ENCODE results near the gene SPCS2.
"Not testable (repeated sequence)": the region's sequence is repeated elsewhere in the genome, so short reads cannot be mapped to it uniquely, and the experiment has no call there.

Gene SPCS2

GRCh38 chr11:74992852-74993251 lies 43.8 kb downstream of the SPCS2 start:
- Histone ChIP-seq H3K36me3 (ENCODE audit: insufficient read depth, low read length) (no peaks in the 10 kb centered on the region), H3K79me2 (ENCODE audit: control insufficient read depth, insufficient read depth, low read length, unreplicated experiment) (no peaks in the 10 kb centered on the region), H2AFZ (ENCODE audit: low read length, unreplicated experiment) (no peak overlapping the region), H3K4me3 (ENCODE audit: low read depth, low read length) (no peak overlapping the region), H3K27ac (ENCODE audit: low read depth, low read length) (no peak overlapping the region), H3K27me3 (ENCODE audit: insufficient read depth, low read length) (no peaks in the 10 kb centered on the region), H3K4me1 (ENCODE audit: control insufficient read depth, insufficient read depth, low read length, unreplicated experiment) (no peaks in the 10 kb centered on the region)

GRCh38 chr11:75000975-75001354 lies 51.9 kb downstream of the SPCS2 start:
- H3K27ac ChIP-seq (ENCODE audit: low read depth, low read length) = no peak overlapping the region
- H3K4me1 ChIP-seq (ENCODE audit: control insufficient read depth, insufficient read depth, low read length, unreplicated experiment) = no peaks in the 10 kb centered on the region
- no peak overlapping the region for H2AFZ ChIP-seq (ENCODE audit: low read length, unreplicated experiment)
- no peaks in the 10 kb centered on the region for H3K79me2 ChIP-seq (ENCODE audit: control insufficient read depth, insufficient read depth, low read length, unreplicated experiment)
- H3K4me3 ChIP-seq (ENCODE audit: low read depth, low read length) = no peak overlapping the region
- H3K27me3 ChIP-seq (ENCODE audit: insufficient read depth, low read length) = no peaks in the 10 kb centered on the region
- no peaks in the 10 kb centered on the region for H3K36me3 ChIP-seq (ENCODE audit: insufficient read depth, low read length)

GRCh38 chr11:75001686-75002085 lies 52.6 kb downstream of the SPCS2 start:
- Histone ChIP-seq H3K27ac (ENCODE audit: low read depth, low read length) (no peak overlapping the region), H3K79me2 (ENCODE audit: control insufficient read depth, insufficient read depth, low read length, unreplicated experiment) (no peaks in the 10 kb centered on the region), H2AFZ (ENCODE audit: low read length, unreplicated experiment) (no peak overlapping the region), H3K36me3 (ENCODE audit: insufficient read depth, low read length) (peaks cover 5% of the 10 kb centered on the region; the same call in 1 of the 2 replicates), H3K27me3 (ENCODE audit: insufficient read depth, low read length) (no peaks in the 10 kb centered on the region), H3K4me3 (ENCODE audit: low read depth, low read length) (no peak overlapping the region), H3K4me1 (ENCODE audit: control insufficient read depth, insufficient read depth, low read length, unreplicated experiment) (no peaks in the 10 kb centered on the region)

- H3K79me2 ChIP-seq (ENCODE audit: control insufficient read depth, insufficient read depth, low read length, unreplicated experiment) = no peaks in the 10 kb centered on the region
- peaks cover 6% of the 10 kb centered on the region; the same call in 1 of the 2 replicates for H3K36me3 ChIP-seq (ENCODE audit: insufficient read depth, low read length)
- H3K27ac ChIP-seq (ENCODE audit: low read depth, low read length) = no peak overlapping the region
Observed at GRCh38 chr11:75002516-75002915, 53.5 kb downstream of the SPCS2 start.

GRCh38 chr11:75004215-75004614 lies 55.1 kb downstream of the SPCS2 start:
- H3K4me1 ChIP-seq (ENCODE audit: control insufficient read depth, insufficient read depth, low read length, unreplicated experiment) = no peaks in the 10 kb centered on the region
- no peaks in the 10 kb centered on the region for H3K79me2 ChIP-seq (ENCODE audit: control insufficient read depth, insufficient read depth, low read length, unreplicated experiment)
- H2AFZ ChIP-seq (ENCODE audit: low read length, unreplicated experiment) = no peak overlapping the region
- peaks cover 6% of the 10 kb centered on the region; the same call in 1 of the 2 replicates for H3K36me3 ChIP-seq (ENCODE audit: insufficient read depth, low read length)
- H3K4me3 ChIP-seq (ENCODE audit: low read depth, low read length) = no peak overlapping the region
- no peak overlapping the region for H3K27ac ChIP-seq (ENCODE audit: low read depth, low read length)
- H3K27me3 ChIP-seq (ENCODE audit: insufficient read depth, low read length) = no peaks in the 10 kb centered on the region

More at GRCh38 chr11:75002516-75002915, 53.5 kb downstream of the SPCS2 start:
- Histone ChIP-seq H3K4me1 (ENCODE audit: control insufficient read depth, insufficient read depth, low read length, unreplicated experiment) (no peaks in the 10 kb centered on the region), H3K27me3 (ENCODE audit: insufficient read depth, low read length) (no peaks in the 10 kb centered on the region), H3K4me3 (ENCODE audit: low read depth, low read length) (no peak overlapping the region), H2AFZ (ENCODE audit: low read length, unreplicated experiment) (no peak overlapping the region)

GRCh38 chr11:75011357-75011756 lies 62.3 kb downstream of the SPCS2 start:
- Histone ChIP-seq H3K36me3 (ENCODE audit: insufficient read depth, low read length) (peaks cover 4% of the 10 kb centered on the region; the same call in 1 of the 2 replicates), H3K27ac (ENCODE audit: low read depth, low read length) (no peak overlapping the region), H3K79me2 (ENCODE audit: control insufficient read depth, insufficient read depth, low read length, unreplicated experiment) (no peaks in the 10 kb centered on the region), H3K4me3 (ENCODE audit: low read depth, low read length) (no peak overlapping the region), H2AFZ (ENCODE audit: low read length, unreplicated experiment) (no peak overlapping the region), H3K4me1 (ENCODE audit: control insufficient read depth, insufficient read depth, low read length, unreplicated experiment) (peaks cover 17% of the 10 kb centered on the region), H3K27me3 (ENCODE audit: insufficient read depth, low read length) (no peaks in the 10 kb centered on the region)

GRCh38 chr11:75011872-75012271 lies 62.8 kb downstream of the SPCS2 start:
- no peak overlapping the region for H2AFZ ChIP-seq (ENCODE audit: low read length, unreplicated experiment)
- no peak overlapping the region for H3K27ac ChIP-seq (ENCODE audit: low read depth, low read length)
- no peaks in the 10 kb centered on the region for H3K79me2 ChIP-seq (ENCODE audit: control insufficient read depth, insufficient read depth, low read length, unreplicated experiment)
- peaks cover 17% of the 10 kb centered on the region for H3K4me1 ChIP-seq (ENCODE audit: control insufficient read depth, insufficient read depth, low read length, unreplicated experiment)
- H3K27me3 ChIP-seq (ENCODE audit: insufficient read depth, low read length) = no peaks in the 10 kb centered on the region
- no peaks in the 10 kb centered on the region; the same call in 1 of the 2 replicates for H3K36me3 ChIP-seq (ENCODE audit: insufficient read depth, low read length)
- H3K4me3 ChIP-seq (ENCODE audit: low read depth, low read length) = no peak overlapping the region

GRCh38 chr11:75013051-75013450 lies 64.0 kb downstream of the SPCS2 start:
- Histone ChIP-seq H3K27ac (ENCODE audit: low read depth, low read length) (no peak overlapping the region), H2AFZ (ENCODE audit: low read length, unreplicated experiment) (no peak overlapping the region), H3K36me3 (ENCODE audit: insufficient read depth, low read length) (no peaks in the 10 kb centered on the region)

GRCh38 chr11:75014129-75014528 lies 65.1 kb downstream of the SPCS2 start:
- no peaks in the 10 kb centered on the region for H3K79me2 ChIP-seq (ENCODE audit: control insufficient read depth, insufficient read depth, low read length, unreplicated experiment)
- no peak overlapping the region for H3K4me3 ChIP-seq (ENCODE audit: low read depth, low read length)
- H3K27ac ChIP-seq (ENCODE audit: low read depth, low read length) = no peak overlapping the region
- H2AFZ ChIP-seq (ENCODE audit: low read length, unreplicated experiment) = no peak overlapping the region
- H3K4me1 ChIP-seq (ENCODE audit: control insufficient read depth, insufficient read depth, low read length, unreplicated experiment) = peaks cover 17% of the 10 kb centered on the region
- no peaks in the 10 kb centered on the region for H3K36me3 ChIP-seq (ENCODE audit: insufficient read depth, low read length)
- H3K27me3 ChIP-seq (ENCODE audit: insufficient read depth, low read length) = no peaks in the 10 kb centered on the region

More at GRCh38 chr11:75013051-75013450, 64.0 kb downstream of the SPCS2 start:
- no peaks in the 10 kb centered on the region for H3K27me3 ChIP-seq (ENCODE audit: insufficient read depth, low read length)
- peaks cover 17% of the 10 kb centered on the region for H3K4me1 ChIP-seq (ENCODE audit: control insufficient read depth, insufficient read depth, low read length, unreplicated experiment)
- H3K4me3 ChIP-seq (ENCODE audit: low read depth, low read length) = no peak overlapping the region
- H3K79me2 ChIP-seq (ENCODE audit: control insufficient read depth, insufficient read depth, low read length, unreplicated experiment) = no peaks in the 10 kb centered on the region

GRCh38 chr11:75019200-75019599 lies 70.1 kb downstream of the SPCS2 start:
- H3K27ac ChIP-seq (ENCODE audit: low read depth, low read length); H3K79me2 ChIP-seq (ENCODE audit: control insufficient read depth, insufficient read depth, low read length, unreplicated experiment); H3K4me3 ChIP-seq (ENCODE audit: low read depth, low read length); H3K36me3 ChIP-seq (ENCODE audit: insufficient read depth, low read length); H3K27me3 ChIP-seq (ENCODE audit: insufficient read depth, low read length); H2AFZ ChIP-seq (ENCODE audit: low read length, unreplicated experiment); H3K4me1 ChIP-seq (ENCODE audit: control insufficient read depth, insufficient read depth, low read length, unreplicated experiment): not testable (repeated sequence)

GRCh38 chr11:75020328-75020727 lies 71.3 kb downstream of the SPCS2 start:
- H3K4me1 ChIP-seq (ENCODE audit: control insufficient read depth, insufficient read depth, low read length, unreplicated experiment); H3K27me3 ChIP-seq (ENCODE audit: insufficient read depth, low read length); H3K27ac ChIP-seq (ENCODE audit: low read depth, low read length); H3K79me2 ChIP-seq (ENCODE audit: control insufficient read depth, insufficient read depth, low read length, unreplicated experiment); H3K36me3 ChIP-seq (ENCODE audit: insufficient read depth, low read length); H2AFZ ChIP-seq (ENCODE audit: low read length, unreplicated experiment); H3K4me3 ChIP-seq (ENCODE audit: low read depth, low read length): not testable (repeated sequence)

Data from ACC112 (cell line).